Measurements from ENCODE around the gene SURF6.
"Not testable (repeated sequence)": the region's sequence is repeated elsewhere in the genome, so short reads cannot be mapped to it uniquely, and the experiment has no call there.

SURF6 gene

DNA sequence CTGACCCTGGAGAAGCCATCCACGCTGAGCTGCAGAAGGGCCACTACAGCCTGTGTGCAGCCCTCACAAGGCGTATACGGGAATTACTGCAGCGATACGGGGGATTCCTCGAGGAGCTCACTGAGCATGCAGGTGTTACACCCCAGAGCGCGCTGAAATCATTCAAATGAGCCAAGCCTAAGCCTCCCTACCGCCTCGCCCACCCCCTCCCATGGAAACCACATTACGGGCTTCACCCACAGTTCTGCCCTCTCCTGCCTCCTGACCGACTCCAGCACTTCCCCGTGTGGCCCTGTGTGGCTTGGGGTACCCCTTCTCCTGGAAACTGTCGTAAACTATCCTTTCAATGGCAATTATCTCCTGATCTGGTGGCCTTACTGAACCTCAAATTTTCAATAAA is 13.3 kb downstream of the SURF6 start:
- no peak for DNase-seq

DNA sequence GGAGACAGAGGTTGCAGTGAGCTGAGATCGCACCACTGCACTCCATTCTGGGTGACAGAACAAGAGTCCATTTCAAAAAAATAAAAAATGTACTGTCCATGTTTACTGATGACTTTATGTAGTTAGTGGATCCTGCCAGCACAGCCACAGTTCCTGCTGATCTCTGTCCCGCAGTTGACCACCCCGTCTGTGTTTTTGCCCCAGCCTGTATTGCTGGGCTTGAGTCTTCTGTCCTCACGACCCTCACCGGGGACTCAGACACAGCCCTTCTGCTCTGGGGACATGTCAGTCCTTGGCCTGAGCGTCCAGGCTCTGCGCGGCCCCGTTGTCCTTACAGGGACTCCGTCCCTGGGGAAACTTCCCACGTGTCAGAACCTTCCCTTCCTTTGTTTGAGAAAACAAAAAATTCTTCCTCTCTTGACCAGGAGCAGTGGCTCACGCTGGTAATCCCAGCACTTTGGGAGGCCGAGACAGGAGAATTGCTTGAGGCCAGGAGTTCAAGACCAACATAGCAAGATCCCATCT is 14.5 kb downstream of the SURF6 start:
- no peak for DNase-seq

DNA sequence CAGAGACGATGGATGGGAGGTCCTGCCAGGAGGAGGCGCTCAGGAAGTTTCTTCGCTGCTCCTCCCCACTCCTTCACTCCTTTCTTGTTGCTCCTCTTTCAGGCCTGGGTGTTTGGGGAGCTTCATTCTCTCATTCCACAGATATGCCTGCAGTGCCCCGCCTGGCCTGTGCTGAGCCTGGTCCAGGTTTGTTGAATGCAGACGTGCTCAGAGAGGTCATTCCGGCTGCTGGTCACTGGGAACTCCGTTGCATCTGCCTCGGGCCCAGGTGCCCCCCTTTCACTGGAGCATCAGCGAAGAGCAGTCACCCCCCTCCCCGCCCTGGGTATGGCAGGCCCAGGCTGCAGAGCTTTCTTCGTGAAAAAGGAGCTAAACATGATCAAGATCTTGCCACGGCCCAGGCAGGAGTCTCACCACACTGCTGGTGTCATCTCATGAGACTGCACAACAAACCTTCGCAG is 15.5 kb downstream of the SURF6 start:
- DNase-seq: no peak

DNA sequence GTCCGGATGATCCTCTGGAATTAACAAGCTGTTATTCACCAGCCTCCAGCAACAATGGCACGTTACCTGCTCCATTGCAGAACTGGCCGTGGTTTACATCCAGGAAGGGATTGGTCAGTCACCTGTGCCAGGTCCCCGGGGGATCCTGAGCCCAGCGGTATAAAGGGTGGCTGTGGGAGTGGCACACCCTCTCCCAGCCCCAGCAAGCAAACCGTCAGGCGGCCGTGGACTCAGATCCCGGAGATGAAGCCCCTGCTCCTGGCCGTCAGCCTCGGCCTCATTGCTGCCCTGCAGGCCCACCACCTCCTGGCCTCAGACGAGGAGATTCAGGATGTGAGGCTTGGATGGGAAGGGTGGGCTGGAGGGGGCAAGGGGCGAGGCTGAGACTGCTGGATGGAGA is 18.4 kb downstream of the SURF6 start:
- DNase-seq: not testable (repeated sequence)

DNA sequence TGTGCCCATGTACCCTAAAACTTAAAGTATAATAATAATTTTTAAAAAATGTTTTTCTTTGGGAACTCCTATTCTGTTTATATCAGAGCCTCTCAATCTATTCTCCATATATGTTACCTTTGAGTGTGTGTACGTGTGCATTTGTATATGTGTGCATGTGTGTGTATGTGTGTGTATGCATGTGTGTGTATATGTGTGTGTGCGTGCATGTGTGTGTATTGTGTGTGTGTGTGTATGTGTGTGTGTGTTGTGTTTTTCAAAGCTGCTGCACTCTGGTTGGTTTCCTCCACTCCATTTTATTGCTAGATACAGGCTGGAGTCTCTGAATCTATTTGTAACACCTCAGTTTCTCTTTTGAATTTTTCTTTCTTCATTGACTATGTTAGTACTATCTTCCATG is 20.0 kb downstream of the SURF6 start:
- DNase-seq: no peak

DNA sequence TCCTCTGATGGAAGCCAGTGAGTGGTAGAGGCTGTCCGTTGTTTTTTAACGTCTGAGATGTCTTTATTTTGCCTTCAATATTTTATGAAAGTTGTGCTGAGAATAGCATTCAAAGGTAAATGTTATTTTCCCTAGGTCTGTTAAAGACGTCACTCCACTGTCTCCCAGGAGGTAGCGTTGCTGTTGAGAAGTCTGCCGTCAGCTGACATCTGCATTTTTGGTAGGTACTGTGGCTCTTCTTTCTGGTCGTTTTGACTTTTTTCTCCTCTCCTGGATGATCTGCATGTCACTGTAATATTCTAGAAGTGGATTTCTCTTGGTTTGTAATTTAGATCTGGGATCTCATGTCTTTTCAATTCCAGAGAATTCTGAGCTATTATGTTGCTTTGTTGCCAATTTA is 26.4 kb downstream of the SURF6 start:
- DNase-seq: no peak

DNA sequence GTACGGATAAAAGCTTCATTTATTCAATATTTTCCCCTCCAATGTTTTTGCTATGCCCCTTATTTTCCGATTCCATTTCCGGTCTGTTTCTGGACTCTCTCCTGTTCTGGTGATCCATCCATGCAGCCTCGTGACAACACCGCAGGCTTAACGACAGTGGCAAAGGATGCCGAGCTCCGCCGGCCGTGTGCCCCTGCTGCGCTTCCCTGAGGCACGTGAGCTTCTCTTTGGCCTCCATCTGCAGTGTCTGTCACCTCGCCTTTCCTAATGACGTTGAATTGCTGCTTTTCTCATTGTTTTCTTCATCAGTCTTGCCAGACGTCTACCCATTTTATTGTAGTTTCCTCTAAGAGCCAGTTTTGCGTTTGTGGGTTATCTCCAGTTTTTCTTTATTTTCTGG is 28.7 kb downstream of the SURF6 start:
- no peak for DNase-seq

DNA sequence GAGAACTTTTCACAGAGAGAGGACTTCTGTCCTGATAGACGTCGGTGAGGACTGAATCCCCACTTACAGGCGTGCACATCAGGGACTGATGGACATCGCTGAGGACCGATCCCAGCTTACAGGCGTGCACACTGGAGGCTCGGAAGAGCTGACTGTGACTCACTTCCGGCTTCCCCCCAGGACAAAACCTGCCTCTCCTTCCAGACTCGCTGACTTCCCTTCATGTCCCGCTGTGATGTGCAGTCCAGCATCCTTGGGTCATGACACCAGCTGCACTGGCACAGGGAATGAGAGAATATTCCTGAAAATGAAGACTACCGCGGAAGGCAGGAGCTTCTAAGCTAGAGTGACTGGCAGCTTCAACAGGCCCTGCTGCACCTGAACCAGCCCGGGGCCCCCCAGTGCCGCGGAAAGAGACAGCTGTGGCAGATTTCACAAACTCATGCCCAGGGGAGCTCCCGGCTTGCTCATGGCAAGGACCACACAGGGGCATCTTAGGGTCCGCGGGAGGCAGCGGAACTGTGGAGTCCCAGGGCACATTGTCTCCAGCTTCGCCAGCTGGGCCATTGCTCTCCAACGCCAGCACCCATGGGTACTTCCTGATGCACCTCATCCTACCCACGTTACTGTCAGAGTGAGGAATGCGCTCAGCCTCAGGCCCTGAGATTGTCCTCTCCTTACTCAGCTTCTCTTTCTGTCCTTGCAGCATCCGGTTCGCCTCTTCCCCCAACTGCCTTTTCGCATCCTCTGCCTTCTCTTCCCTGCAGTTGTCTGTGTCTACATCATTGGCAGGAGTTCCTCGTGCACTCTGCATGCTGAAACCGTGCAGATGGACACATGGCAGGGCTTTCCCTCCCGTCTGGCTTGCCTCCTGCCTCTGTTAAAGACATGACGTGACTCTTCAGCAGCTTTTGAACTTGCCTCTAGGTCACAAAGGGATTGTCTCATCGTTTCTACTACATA is 29.5 kb downstream of the SURF6 start:
- no peak for DNase-seq

DNA sequence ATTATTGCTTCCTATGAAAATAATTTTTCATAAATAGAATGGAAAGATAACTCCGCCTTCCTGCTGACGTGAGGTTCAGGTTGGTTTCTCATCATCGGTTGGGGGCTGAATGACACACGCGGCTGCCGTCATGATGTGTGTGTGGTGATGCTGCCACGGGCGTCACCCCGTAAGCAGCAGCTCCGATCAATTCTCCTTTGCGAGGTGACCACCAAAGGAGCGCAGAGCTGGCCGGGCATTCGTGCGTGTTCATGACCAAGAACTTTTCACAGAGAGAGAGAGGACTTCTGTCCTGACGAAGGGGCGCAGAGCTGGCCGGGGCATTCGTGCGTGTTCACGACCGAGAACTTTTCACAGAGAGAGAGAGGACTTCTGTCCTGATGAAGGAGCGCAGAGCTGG is 30.3 kb downstream of the SURF6 start:
- DNase-seq: no peak

DNA sequence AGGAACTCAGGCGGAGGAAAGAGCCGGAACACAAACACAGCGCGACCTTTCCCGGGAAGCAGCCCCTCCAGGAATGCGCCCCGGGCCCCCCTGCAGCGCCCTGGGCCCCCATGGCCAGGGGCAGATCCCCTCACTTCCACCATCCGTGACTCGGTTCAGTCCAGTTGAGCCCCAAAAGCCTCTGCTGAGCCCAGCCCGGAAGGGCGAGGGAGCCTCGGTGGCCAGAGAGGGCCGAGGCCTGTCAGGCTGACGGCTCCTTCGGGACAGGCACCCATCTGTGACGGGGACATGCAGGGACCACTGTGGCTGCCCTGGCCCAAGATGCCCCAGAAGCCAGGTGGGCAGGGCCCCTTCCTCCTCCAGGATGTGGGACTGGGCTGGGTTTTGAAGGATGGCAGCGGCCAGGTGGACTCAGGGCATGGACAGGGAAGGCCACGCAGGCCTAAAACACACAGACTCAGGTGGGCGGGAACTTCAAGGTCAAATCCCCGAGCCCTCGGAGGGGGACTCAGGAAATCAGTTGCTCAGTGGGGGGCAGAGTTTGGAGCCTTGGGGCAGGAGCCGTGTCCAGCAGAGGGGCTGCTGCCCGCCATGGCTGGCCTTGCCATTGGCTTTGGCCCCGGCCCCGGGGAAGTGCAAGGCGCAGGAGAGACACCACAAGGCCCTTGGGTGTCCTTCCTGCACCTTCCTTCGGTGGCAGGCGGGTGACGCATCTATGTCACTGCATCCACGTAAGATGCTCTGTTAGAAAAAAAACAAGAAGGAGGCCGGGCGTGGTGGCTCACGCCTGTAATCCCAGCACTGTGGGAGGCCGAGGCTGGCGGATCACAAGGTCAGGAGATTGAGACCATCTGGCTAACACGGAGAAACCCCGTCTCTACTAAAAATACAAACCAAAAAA is 31.3 kb downstream of the SURF6 start:
- DNase-seq: no peak

DNA sequence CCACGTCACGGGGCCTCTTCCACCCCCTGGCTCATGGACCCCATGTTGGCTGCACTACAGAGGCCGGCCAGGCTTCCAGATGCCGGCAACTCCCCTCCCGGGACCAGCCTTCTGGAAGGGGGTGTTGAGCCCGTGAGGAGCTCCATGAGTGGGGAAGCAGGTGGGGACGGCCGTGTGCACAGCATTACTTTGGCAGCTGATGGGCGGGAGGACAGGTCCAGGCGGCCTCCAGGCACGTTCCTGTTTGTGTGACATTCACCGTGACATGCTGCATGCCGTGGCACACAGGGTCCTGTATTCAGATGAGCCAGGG is 31.9 kb downstream of the SURF6 start:
- DNase-seq: no peak

DNA sequence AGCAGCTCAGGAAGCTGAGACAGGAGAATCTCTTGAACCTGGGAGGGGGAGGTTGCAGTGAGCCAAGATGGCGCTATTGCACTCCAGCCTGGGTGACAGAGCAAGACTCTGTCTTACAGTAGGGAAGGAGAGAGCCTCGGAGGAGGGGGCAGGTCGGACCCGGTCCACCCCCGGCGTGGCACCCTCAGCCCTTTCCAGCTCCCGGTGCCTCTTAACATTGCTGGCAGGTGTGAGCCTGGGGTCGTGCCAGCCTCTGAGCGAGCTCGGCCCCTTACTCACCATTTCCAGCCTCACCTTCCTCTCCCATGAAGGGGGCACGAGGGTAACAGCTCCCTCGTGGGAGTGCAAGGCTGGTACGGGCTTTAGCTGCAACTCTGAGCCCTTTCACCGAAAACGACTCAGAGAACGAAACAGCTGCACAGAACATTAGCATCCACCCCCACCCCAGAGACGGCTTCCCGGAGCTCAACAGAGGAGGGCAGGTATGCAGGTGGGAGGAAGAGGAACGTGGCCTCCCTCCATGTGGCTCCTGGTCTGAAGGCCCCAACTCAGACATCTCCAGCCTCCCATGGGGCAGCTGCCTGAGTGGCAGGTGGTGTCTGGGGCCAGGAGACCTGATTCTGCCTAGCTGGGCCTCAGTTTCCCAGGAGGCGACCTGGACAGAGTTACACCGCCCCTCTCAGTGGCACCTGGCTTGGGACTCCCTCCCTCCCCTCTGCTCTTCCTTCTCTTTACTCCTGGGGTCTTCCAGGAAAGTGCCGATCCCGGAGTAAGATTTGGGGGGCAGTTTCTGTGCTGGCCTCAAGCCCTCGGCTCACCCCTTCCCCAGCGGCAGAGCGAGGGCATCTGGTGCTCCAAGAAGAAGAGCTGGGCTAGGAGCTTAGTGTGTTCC is 32.5 kb downstream of the SURF6 start:
- DNase-seq: no peak

DNA sequence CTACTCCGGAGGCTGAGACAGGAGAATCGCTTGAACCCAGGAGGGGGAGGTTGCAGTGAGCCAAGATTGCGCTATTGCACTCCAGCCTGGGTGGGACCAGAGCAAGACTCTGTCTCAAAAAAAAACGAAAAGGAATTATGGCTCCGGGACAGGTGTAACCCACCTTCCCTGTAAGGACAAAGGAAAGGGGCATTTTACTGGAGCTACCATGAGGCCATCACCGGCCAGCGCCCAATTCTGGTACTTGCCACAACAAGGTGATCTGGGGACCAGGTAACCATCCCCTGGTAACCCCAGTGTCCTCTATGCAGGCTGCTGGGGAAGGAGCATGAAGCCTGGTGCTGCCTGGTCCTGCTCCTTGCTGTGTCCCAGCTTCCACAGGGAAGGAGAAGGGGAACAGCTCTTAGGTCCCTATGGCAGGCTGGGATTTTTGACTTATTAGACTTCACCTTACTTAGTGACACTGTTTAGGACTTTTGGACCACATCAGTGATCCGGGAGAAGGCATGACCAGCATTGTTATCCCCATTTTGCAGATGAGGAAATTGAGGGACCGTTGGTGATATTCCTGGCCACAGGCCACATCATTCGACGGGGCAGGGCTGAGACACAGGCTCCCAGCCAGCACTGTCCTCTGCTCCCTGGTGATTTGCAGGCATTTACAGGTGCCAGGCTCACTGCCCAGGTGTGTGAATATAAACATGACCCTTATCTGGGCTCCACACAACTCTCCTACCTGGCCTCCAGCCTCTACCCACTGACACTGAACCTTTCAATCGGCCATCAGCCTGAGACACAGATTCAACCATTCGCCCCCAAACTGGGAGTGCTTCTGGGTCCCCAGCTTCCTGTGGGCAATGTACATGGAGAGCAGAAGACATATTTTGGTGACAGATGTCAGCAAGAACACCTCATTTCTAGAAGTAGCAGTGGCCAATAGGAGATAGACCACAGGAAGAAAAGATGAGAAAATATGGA is 34.4 kb downstream of the SURF6 start:
- no peak for DNase-seq

DNA sequence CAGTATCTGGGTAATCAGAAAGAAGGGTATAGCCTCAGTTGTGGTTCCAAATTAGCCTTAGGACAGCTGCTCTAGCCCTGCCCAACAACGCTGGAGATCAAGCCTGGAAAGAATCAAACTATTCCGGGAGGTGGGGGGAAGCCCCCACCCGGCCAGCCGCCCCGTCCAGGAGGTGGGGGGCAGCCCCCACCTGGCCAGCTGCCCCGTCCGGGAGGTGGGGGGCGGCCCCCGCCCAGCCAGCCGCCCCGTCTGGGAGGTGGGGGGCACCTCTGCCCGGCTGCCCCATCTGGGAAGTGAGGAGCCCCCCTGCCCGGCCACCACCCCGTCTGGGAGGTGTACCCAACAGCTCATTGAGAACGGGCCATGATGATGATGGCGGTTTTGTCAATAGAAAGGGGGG is 36.0 kb downstream of the SURF6 start:
- DNase-seq: not testable (repeated sequence)

DNA sequence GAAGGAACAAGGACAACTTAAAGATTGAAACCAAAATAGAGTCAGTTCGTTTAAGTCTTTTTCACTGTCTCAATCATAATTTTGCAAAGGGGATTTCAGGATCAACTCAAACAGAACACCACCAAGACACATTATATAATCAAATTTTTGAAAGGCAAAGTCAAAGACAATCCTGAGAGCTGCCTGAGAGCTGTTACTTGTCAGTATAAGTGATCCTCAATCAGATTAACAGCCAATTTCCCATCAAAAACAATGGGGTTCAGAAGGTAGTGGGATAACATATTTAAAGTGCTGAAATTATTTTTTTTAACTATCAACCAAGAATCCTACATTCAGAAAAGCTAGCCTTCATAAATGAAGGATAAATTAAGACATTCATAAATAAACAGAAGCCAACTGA is 41.7 kb downstream of the SURF6 start:
- DNase-seq: no peak

DNA sequence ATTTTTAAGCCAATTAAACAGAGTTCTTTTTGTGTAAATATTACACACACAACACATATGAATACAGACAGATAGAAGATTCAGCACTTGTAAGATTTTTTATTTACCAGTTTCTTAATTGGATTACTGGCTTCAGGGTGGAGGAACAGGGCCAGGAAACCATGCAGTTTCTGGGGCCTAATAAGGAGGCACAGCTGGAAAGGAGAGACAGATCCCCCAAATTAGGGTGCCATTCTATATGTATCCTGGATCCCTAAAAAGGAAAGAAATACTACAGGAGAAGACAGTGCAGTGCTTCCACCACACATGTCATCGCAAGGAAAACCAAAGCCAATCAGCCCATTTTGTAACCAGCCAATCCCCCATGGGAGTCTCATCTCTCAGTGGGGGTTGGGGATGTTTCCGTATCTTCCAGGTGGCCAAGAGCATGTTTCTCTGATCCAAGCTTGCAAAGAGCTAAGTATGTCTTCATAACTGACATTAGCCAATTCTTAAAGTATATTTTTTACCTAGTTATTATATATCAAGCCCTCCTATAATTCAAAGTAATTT is 45.2 kb downstream of the SURF6 start:
- DNase-seq: no peak

DNA sequence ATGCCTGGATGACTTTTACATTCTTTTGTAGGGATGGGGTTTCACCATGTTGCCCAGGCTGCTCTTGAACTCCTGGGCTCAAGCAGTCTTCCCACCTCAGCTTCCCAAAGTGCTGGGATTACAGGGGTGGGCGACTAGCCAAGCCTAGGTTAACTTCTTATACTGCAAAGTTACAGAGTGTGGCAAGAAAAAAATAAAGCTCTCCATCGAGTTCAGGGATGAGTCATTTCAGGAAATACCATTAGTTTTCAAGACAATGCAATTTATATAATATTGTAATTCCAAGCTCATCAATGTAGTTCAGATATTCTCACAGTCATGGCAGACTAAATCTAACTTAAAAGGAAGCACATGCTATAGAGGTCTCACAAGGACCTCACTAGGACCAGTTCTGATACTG is 49.5 kb downstream of the SURF6 start:
- DNase-seq: peak; percentile 13

DNA sequence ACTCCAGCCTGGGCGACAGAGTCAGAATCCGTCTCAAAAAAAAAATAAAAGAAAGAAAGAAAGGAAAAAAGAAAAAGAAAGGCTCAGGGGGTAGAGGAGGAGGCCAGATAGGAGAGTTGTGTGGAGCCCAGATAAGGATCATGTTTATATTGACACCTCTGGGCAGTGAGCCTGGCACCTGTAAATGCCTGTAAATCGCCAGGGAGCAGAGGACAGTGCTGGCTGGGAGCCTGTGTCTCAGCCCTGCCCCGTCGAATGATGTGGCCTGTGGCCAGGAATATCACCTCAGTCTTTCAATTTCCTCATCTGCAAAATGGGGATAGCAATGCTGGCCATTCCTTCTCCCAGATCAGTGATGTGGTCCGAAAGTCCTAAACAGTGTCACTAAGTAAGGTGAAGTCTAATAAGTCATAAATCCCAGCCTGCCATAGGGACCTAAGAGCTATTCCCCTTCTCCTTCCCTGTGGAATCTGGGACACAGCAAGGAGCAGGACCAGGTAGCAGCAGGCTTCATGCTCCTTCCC is 50.7 kb downstream of the SURF6 start:
- DNase-seq: no peak

DNA sequence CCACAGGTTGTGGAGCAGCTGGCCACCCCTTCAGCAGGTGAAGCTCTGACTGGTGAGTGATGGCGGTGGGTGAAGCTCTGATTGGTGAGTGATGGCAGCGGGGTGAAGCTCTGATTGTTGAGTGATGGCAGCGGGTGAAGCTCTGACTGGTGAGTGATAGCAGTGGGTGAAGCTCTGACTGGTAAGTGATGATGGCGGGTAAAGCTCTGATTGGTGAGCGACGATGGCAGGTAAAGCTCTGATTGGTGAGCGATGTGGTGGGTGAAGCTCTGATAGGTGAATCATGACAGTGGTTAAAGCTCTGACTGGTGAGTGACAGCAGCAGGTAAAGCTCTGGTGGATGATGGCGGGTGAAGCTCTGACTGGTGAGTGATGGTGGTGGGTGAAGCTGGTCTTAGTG is 51.6 kb downstream of the SURF6 start:
- no peak for DNase-seq

DNA sequence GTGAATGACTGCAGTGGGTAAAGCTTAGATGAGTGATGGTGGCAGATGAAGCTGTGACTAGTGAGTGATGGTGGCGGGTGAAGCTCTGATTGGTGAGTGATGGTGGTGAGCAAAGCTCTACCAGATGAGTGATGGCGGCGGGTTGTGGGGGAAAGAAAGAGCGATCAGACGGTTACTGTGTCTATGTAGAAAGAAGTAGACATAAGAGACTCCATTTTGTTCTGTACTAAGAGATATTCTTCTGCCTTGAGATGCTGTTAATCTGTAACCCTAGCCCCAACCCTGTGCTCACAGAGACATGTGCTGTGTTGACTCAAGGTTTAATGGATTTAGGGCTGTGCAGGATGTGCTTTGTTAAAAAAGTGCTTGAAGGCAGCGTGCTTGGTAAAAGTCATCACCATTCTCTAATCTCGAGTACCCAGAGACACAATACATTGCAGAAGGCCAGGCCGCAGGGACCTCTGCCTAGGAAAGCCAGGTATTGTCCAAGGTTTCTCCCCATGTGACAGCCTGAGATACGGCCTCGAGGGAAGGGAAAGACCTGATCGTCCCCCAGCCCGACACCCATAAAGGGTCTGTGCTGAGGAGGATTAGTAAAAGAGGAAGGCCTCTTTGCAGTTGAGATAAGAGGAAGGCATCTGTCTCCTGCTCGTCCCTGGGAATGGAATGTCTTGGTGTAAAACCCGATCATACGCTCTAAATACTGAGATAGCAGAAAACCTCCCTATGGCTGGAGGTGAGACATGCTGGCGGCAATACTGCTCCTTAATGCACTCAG is 52.5 kb downstream of the SURF6 start:
- not testable (repeated sequence) for DNase-seq
